Panc1 (cell line): ENCODE results near the gene MSH3. TPM values are rescaled to one million over a fixed set of nuclear protein-coding genes. Genes with fewer than 3 reads are reported as not detected.

Experiments used
- ATAC-seq: fragments of 200-7000 bp; cut with Tn5 transposase; 2 replicates; pipeline ENCODE4 v1.9.1; 2020; ENCODE audit warnings: mild to moderate bottlenecking, moderate library complexity
- BruUV-seq: library from RNA; stranded (reverse); fragments of 400-500 nt; replicated peaks from 2 replicates; lab custom pipeline; 2021; lab: Mats Ljungman, UMichigan
- CTCF ChIA-PET: fragments of 300-600 bp; sonication (Branson Sonifier 250); formaldehyde crosslinking; loops from one replicate; lab custom pipeline; 2022; ENCODE audit warnings: antibody characterized with exemption; lab: Charles Lee
- POLR2A ChIA-PET: fragments of 300-600 bp; sonication (Branson Sonifier 250); formaldehyde crosslinking; loops from one replicate; lab custom pipeline; 2022; ENCODE audit warnings: antibody characterized with exemption; lab: Charles Lee
- DNase-seq: peaks from one replicate; pipeline ENCODE4 v3.0.0-alpha.2; 2010; ENCODE audit warnings: low read depth, low spot score
- H3K27ac ChIP-seq: 2 replicates; pipeline ENCODE4 v1.5.1; 2011; ENCODE audit warnings: mild to moderate bottlenecking, low read length, inconsistent platforms
- H3K27me3 ChIP-seq: fragments of 200-500 bp; sonication (Bioruptor generic); 2 replicates; pipeline ENCODE4 v1.6.0; 2014; ENCODE audit warnings: low read length, inconsistent platforms; ENCODE audit not compliant: control insufficient read depth, insufficient read depth
- H3K36me3 ChIP-seq: fragments of 200-500 bp; sonication (Bioruptor generic); 2 replicates; pipeline ENCODE4 v1.5.1; 2014; ENCODE audit warnings: inconsistent platforms, mild to moderate bottlenecking, low read length, moderate library complexity; ENCODE audit not compliant: control insufficient read depth, insufficient read depth
- H3K4me1 ChIP-seq: 2 replicates; pipeline ENCODE4 v1.5.1; 2011; ENCODE audit warnings: inconsistent platforms, mild to moderate bottlenecking, low read length, moderate library complexity; ENCODE audit not compliant: control insufficient read depth, insufficient read depth
- H3K4me3 ChIP-seq, 2 experiments: 2 replicates each; pipeline ENCODE4 v1.5.1; 2011 to 2012; ENCODE audit warnings: low read depth in 2 of 2, low read length in 2 of 2, mild to moderate bottlenecking in 2 of 2, inconsistent platforms in 1 of 2, moderate library complexity in 1 of 2
- H3K9me3 ChIP-seq: fragments of 200-500 bp; sonication (Bioruptor generic); 2 replicates; pipeline ENCODE4 v1.5.1; 2014; ENCODE audit warnings: low read depth, mild to moderate bottlenecking, inconsistent platforms, low read length, moderate library complexity; ENCODE audit not compliant: control insufficient read depth, insufficient read depth
- POLR2AphosphoS5 ChIP-seq: IDR thresholded peaks from 2 replicates; pipeline ENCODE4 v1.6.1; 2012; ENCODE audit warnings: mild to moderate bottlenecking, low read depth, low read length, moderate library complexity
- SIN3A ChIP-seq: IDR thresholded peaks from 2 replicates; pipeline ENCODE4 v1.6.1; 2012; ENCODE audit warnings: low read depth, mild to moderate bottlenecking, low read length, moderate library complexity, borderline replicate concordance; ENCODE audit not compliant: insufficient read depth
- TCF7L2 ChIP-seq: IDR thresholded peaks from 2 replicates; pipeline ENCODE4 v1.6.1; 2011; ENCODE audit warnings: mild to moderate bottlenecking, low read depth, low read length, inconsistent platforms
- in situ Hi-C: cut with HindIII; loops from 2 replicates; pipeline ENCODE4 v1.10.0; 2016; ENCODE audit warnings: low sequenced_read_pairs, low pct_unique_long_range_greater_than_20kb
- intact Hi-C: fragments of 100-400 bp; cut with micrococcal nuclease; formaldehyde crosslinking; loops from one replicate; pipeline ENCODE4 v1.10.0; 2022; ENCODE audit not compliant: unreplicated experiment
- total RNA-seq: library from RNA; stranded (reverse); gene quantifications from one replicate; pipeline ENCODE4 v1.2.1, GENCODE V29; 2021; ENCODE audit not compliant: unreplicated experiment
- TF ChIP-seq, protein P1 (sequence below), 2 experiments: IDR thresholded peaks; 2 replicates each; pipeline ENCODE4 v1.6.1; 2011 to 2012; ENCODE audit warnings: low read depth in 2 of 2, control low read depth in 1 of 2, low read length in 1 of 2, mild to moderate bottlenecking in 1 of 2, moderate library complexity in 1 of 2; ENCODE audit not compliant: insufficient read depth in 1 of 2
- TF ChIP-seq, protein P2 (sequence below): fragments of 450-650 bp; IDR thresholded peaks from 2 replicates; pipeline ENCODE4 v1.5.1; 2017; ENCODE audit warnings: mild to moderate bottlenecking

The MSH3 gene
- total RNA-seq, 1 experiment from 2014 or later, result 18.9 TPM

DNA sequence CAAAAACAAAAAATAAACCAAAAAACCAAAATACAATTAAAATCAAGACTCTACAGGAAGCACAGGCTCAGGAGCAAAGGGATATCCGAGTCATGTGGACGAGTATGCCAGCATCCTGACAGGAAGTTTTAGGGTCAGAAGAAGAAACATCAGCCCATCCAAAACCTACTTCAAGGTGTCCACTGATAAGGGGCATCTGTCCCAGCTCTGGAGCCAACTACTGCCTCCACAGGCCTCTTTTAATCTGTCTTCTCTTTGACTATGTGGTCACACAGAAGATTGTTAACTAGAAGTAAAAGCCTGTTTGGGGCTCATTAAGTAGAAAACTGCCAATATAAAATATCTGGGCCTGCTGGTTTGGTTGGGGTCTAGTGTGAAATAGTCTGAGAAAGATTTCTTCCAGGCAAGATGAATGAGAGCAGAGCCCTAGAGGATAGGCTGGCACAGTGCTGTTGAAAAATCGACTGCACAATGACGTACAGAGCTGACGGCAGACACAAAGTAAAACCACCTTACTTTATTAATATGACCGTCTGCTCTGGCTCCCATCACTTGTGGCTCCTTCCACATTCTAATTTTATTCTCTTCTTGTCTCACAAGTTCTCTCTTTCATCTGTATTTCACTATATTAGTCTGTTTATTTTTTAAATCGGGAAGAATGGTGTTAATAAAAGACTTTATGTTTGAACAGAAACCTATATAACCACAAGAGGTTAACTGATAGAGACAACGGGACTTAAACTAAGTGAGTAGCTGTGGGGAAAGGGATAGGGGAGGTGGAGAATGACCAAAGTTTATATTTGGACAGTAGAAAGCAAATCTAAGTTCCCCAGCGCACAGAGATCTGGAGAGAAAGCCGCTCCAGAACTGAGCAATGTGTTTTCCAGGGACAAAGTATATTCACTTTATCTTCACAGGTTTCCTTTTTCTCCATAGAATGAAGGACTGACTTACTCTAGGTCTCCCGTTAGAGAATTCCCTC, 22.9 kb upstream of the MSH3 start:
- CTCF ChIA-PET, result no interaction called here
- Histone ChIP-seq H3K36me3 (peaks cover 5% of the 10 kb centered on the region; the same call in 1 of the 2 replicates), H3K27me3 (no peaks in the 10 kb centered on the region), H3K9me3 (no peaks in the 10 kb centered on the region), H3K4me1 (no peaks in the 10 kb centered on the region), H3K4me3 (no peak overlapping the region), H3K27ac (no peak overlapping the region)
- intact Hi-C loops (no loop called here), in situ Hi-C loops (no loop called here)
- ATAC-seq (no peak), DNase-seq (no peak)
- no peak for TF ChIP-seq SIN3A
- no peak for TF ChIP-seq TCF7L2
- TF ChIP-seq, protein P1, sequence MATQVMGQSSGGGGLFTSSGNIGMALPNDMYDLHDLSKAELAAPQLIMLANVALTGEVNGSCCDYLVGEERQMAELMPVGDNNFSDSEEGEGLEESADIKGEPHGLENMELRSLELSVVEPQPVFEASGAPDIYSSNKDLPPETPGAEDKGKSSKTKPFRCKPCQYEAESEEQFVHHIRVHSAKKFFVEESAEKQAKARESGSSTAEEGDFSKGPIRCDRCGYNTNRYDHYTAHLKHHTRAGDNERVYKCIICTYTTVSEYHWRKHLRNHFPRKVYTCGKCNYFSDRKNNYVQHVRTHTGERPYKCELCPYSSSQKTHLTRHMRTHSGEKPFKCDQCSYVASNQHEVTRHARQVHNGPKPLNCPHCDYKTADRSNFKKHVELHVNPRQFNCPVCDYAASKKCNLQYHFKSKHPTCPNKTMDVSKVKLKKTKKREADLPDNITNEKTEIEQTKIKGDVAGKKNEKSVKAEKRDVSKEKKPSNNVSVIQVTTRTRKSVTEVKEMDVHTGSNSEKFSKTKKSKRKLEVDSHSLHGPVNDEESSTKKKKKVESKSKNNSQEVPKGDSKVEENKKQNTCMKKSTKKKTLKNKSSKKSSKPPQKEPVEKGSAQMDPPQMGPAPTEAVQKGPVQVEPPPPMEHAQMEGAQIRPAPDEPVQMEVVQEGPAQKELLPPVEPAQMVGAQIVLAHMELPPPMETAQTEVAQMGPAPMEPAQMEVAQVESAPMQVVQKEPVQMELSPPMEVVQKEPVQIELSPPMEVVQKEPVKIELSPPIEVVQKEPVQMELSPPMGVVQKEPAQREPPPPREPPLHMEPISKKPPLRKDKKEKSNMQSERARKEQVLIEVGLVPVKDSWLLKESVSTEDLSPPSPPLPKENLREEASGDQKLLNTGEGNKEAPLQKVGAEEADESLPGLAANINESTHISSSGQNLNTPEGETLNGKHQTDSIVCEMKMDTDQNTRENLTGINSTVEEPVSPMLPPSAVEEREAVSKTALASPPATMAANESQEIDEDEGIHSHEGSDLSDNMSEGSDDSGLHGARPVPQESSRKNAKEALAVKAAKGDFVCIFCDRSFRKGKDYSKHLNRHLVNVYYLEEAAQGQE (IDR thresholded peaks at IDR 0.05; ENCODE audit: insufficient read depth in 1 of 2, low read depth in 2 of 2, low read length in 1 of 2), result no peak
- TF ChIP-seq, protein P2, sequence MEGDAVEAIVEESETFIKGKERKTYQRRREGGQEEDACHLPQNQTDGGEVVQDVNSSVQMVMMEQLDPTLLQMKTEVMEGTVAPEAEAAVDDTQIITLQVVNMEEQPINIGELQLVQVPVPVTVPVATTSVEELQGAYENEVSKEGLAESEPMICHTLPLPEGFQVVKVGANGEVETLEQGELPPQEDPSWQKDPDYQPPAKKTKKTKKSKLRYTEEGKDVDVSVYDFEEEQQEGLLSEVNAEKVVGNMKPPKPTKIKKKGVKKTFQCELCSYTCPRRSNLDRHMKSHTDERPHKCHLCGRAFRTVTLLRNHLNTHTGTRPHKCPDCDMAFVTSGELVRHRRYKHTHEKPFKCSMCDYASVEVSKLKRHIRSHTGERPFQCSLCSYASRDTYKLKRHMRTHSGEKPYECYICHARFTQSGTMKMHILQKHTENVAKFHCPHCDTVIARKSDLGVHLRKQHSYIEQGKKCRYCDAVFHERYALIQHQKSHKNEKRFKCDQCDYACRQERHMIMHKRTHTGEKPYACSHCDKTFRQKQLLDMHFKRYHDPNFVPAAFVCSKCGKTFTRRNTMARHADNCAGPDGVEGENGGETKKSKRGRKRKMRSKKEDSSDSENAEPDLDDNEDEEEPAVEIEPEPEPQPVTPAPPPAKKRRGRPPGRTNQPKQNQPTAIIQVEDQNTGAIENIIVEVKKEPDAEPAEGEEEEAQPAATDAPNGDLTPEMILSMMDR, result no peak
- TF ChIP-seq POLR2AphosphoS5, result no peak
- BruUV-seq, result no TSS peak
- POLR2A ChIA-PET, result no interaction called here

- no peak overlapping the region for H3K4me3 ChIP-seq
- no peaks in the 10 kb centered on the region for H3K9me3 ChIP-seq
- H3K36me3 ChIP-seq, result peaks cover 7% of the 10 kb centered on the region; the same call in 1 of the 2 replicates
- no peak overlapping the region for H3K27ac ChIP-seq
- ATAC-seq, result no peak
- intact Hi-C loops, result no loop called here
- no peaks in the 10 kb centered on the region for H3K27me3 ChIP-seq
- no peaks in the 10 kb centered on the region for H3K4me1 ChIP-seq
- DNase-seq, result no peak
- BruUV-seq, result no TSS peak
- no peak for TF ChIP-seq TCF7L2
- TF ChIP-seq POLR2AphosphoS5, result no peak
- TF ChIP-seq, protein P2, result no peak
- TF ChIP-seq SIN3A, result no peak
- TF ChIP-seq, protein P1 (IDR thresholded peaks at IDR 0.05; ENCODE audit: insufficient read depth in 1 of 2, low read depth in 2 of 2, low read length in 1 of 2), result no peak
- POLR2A ChIA-PET, result no interaction called here
- CTCF ChIA-PET, result no interaction called here
- in situ Hi-C loops, result no loop called here
Observed at GRCh38 chr5:80632700-80633099, 21.8 kb upstream of the MSH3 start.
